Gastrocnemius medialis (tissue), 4 donors: ENCODE results near the gene RNU1-3. TPM values are rescaled to one million over a fixed set of nuclear protein-coding genes. Genes with fewer than 3 reads are reported as not detected.
"Not testable (repeated sequence)": the region's sequence is repeated elsewhere in the genome, so short reads cannot be mapped to it uniquely, and the experiment has no call there.

Source experiments
- ATAC-seq, 2 donors: fragments of 150-250 bp; one replicate each; pipeline ENCODE4 v1.9.1; 2016
- DNase-seq, 2 donors: peaks; one replicate each; pipeline ENCODE4 v3.0.0-alpha.2; 2019
- H3K27ac ChIP-seq, 4 donors: fragments of 200-600 bp; sonication (generic); 1 replicate in 1 of 4; 2 replicates in 3 of 4; pipeline ENCODE4 v1.5.1; 2016 to 2018; ENCODE audit warnings: mild to moderate bottlenecking in 2 of 4, moderate library complexity in 1 of 4
- H3K27me3 ChIP-seq, 3 donors: fragments of 200-600 bp; sonication (generic) in 2 of 3; 1 replicate in 1 of 3; 2 replicates in 2 of 3; pipeline versions ENCODE4 v1.5.1 to v1.6.0; 2016 to 2019; ENCODE audit warnings: mild to moderate bottlenecking in 1 of 3, moderate library complexity in 1 of 3
- H3K36me3 ChIP-seq, 2 donors: fragments of 200-600 bp; sonication (generic) in 1 of 2; one replicate each; pipeline ENCODE4 v1.5.1; 2017 to 2018
- H3K4me1 ChIP-seq, 2 donors: fragments of 200-600 bp; sonication (generic) in 1 of 2; one replicate each; pipeline ENCODE4 v1.5.1; 2016 to 2017; ENCODE audit warnings: mild to moderate bottlenecking in 2 of 2
- H3K4me3 ChIP-seq, 4 donors: fragments of 200-600 bp; sonication (generic) in 3 of 4; 1 replicate in 1 of 4; 2 replicates in 3 of 4; pipeline ENCODE4 v1.5.1; 2016 to 2019; ENCODE audit warnings: mild to moderate bottlenecking in 2 of 4
- H3K9me3 ChIP-seq, 3 donors: fragments of 200-600 bp; sonication (generic) in 2 of 3; 1 replicate in 1 of 3; 2 replicates in 2 of 3; pipeline ENCODE4 v1.5.1; 2016 to 2019
- in situ Hi-C, 4 donors: fragments of 200-750 bp; cut with MboI; loops; one replicate each; pipeline versions ENCODE4 v1.15.0 to v1.8.0; 2017; ENCODE audit warnings: low sequenced_read_pairs in 4 of 4
- intact Hi-C: fragments of 100-400 bp; cut with DNase I; formaldehyde crosslinking; loops from one replicate; pipeline ENCODE4 v1.15.1; 2023; ENCODE audit warnings: low total_unique reads
- total RNA-seq, 4 donors: library from RNA; depleted of rRNA; stranded (reverse); fragments of >200 nt; gene quantifications; one replicate each; pipeline versions ENCODE4 v1.1.0 to v1.2.3, GENCODE V29; 2016
- TF ChIP-seq, protein P1 (sequence below), 5 experiments: fragments of 450-650 bp in 3 of 5; fragments of 200-600 bp in 2 of 5; sonication (generic) in 2 of 5; IDR thresholded peaks in 4 of 5; conservative IDR thresholded peaks in 1 of 5; 1 replicate in 4 of 5; 2 replicates in 1 of 5; pipeline ENCODE4 v1.5.1; 2016 to 2019; ENCODE audit warnings: antibody characterized with exemption in 5 of 5, mild to moderate bottlenecking in 3 of 5, moderate library complexity in 3 of 5

RNU1-3 gene
- under 1 TPM in 1 of 4 donors, not detected in 3; under 0.01 TPM for total RNA-seq

DNA sequence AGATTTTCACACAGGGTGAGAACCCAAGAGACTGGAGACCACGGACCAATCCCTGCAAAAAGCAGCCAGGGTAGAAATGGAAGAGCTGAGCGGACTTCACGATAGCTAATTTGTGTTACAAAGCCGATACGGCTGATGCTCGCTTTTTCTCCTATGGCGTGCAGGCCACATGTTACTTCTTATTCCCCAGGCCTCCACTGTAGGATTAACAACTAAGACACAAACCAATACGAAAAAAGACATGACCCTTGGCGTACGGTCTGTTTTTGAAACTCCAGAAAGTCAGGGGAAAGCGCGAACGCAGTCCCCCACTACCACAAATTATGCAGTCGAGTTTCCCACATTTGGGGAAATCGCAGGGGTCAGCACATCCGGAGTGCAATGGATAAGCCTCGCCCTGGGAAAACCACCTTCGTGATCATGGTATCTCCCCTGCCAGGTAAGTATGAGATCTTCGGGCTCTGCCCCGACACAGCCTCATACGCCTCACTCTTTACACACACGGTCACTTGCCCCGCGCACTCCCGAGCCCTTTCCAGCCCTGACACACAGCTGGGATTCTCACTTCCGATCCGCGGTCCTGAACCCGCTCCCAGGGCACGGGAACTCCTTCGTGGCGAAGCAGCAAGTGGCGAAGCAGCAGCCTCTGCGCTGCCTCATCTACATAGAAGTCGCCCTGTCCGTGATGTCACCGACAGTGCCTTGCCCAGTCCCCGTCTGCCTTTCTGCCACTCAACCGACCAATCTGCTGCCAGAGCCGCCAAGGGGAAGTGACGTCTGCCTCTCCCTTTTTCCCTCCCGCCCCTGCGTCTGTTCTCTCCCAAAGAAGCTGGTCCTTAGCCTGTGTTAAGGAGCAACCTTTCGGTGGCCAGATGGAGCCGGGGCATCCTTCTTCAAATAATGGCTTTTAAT is at the start of gene RNU1-3:
Gene RNU1-3 (minus strand): TSS at position 447 of the 912 bp plus-strand sequence.
- in situ Hi-C loops, H3K27me3 ChIP-seq, H3K9me3 ChIP-seq, H3K4me1 ChIP-seq, H3K36me3 ChIP-seq, H3K4me3 ChIP-seq, intact Hi-C loops, H3K27ac ChIP-seq, DNase-seq: not testable (repeated sequence)
- ATAC-seq, result peak; percentile 95 to 99

DNA sequence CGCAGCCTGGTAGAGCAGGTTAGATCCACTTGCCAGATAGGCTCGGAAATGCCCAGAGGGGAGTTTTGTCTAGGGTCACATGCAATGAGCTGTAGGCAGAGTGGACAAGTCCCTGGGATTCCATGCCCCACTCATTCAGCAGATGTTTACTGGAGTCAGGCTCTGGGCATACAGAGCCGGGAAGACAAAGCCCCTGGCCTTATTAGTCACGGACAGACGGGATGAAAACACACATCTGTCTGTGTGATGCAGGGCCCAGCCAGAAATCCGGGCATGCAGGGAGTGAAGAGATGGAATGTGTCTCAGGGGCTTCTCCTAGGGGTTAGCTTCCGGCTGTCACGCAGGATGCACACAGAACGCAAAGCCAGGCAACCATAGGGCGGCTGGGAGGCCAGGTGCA is 46.7 kb upstream of the RNU1-3 start:
- DNase-seq, H3K4me3 ChIP-seq, H3K9me3 ChIP-seq, H3K27ac ChIP-seq, H3K36me3 ChIP-seq, in situ Hi-C loops, ATAC-seq, intact Hi-C loops, H3K4me1 ChIP-seq: not testable (repeated sequence)
- H3K27me3 ChIP-seq, result peaks cover 0 to 18% (median 3%) of the 10 kb centered on the region in 3 donors

DNA sequence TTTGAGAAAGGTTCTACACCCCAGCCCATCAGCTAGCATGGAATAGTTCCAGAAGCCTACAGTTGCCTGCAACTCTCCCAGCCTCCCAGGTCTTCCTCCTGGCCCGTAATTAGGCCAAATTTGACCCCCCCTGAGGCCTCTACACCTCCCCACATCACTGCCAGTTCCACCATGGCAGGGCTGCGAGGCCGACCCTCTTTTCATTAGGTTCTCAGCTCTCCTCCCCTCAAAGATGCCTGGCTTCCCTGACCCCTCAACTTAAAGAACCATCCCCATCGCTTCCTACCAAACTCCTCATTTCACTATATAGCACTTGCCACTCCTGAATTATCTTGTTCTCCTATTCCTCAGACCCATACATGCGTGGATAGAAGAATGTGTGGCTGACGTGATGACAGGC is 46.2 kb upstream of the RNU1-3 start:
- in situ Hi-C loops, H3K9me3 ChIP-seq, ATAC-seq, H3K36me3 ChIP-seq, H3K4me3 ChIP-seq, DNase-seq, intact Hi-C loops, H3K4me1 ChIP-seq, H3K27ac ChIP-seq: not testable (repeated sequence)
- peaks cover under 1 to 15% (median 1%) of the 10 kb centered on the region in 3 donors for H3K27me3 ChIP-seq

DNA sequence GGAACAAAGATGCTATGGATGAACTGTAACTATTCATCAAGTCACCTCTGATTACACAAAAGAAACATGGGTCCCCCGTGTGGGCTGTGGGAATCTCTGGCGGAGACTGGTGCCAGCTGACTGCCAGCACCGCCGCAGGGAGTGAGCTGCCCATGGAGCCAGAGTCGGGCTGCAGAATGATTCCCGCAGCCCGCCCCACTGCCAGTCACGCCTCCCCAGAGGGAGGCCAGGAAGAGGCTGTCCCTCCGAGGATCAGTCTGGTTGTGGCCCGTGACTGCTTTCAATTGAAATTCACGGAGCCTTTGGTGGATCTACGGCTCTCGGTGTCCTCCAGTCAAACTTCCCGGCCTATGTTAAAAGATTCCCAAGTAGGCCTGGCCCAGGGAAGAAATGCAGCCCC is 45.8 kb upstream of the RNU1-3 start:
- H3K36me3 ChIP-seq, in situ Hi-C loops, DNase-seq, ATAC-seq, H3K9me3 ChIP-seq, H3K4me3 ChIP-seq, H3K27ac ChIP-seq, intact Hi-C loops, H3K4me1 ChIP-seq: not testable (repeated sequence)
- H3K27me3 ChIP-seq, result peaks cover 4 to 18% (median 4%) of the 10 kb centered on the region in 3 donors

DNA sequence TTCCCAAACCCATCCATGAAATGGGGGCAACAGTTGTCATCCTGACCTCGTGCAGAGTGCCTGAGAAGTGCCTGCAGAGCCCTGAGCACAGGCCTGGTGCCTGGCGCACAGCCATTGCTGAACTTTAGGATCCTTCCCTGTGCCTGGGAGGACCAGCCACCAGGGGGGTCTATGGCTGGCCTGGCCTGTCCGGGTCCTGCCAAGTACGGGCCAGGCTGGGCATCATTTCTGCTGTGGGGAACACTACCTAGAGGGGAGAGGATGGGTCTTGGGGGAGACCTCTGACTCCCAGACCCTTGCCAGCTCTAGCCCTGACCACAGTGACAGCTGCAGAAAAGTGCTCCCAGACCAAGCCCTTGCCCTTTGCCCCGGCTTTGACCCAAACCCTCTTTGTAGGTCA is 45.4 kb upstream of the RNU1-3 start:
- H3K9me3 ChIP-seq, H3K36me3 ChIP-seq, in situ Hi-C loops, H3K4me1 ChIP-seq, ATAC-seq, intact Hi-C loops, DNase-seq, H3K4me3 ChIP-seq, H3K27ac ChIP-seq: not testable (repeated sequence)
- H3K27me3 ChIP-seq, result peaks cover 4 to 15% (median 4%) of the 10 kb centered on the region in 3 donors

DNA sequence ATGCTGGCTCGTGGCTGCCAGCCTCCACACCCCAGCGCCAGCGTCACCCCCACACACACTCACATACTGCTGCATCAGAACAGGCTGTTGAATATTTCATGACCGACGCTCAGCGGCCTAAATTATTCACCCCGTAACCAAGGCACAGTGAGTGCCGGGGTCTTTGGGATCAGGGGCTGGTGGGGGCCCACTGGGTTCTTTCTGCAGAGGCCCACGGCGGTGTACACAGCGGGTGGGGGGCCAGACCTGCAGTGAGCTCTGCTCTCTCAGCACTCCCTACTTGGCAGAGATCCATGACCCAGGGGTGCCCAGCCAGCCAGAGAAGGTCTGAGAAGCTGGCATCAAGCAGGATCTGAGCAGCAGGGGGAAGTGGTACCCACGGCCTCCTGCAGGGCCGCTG is 43.9 kb upstream of the RNU1-3 start:
- H3K27me3 ChIP-seq, DNase-seq, in situ Hi-C loops, H3K27ac ChIP-seq, H3K4me1 ChIP-seq, H3K36me3 ChIP-seq, H3K9me3 ChIP-seq, intact Hi-C loops, ATAC-seq, H3K4me3 ChIP-seq: not testable (repeated sequence)

DNA sequence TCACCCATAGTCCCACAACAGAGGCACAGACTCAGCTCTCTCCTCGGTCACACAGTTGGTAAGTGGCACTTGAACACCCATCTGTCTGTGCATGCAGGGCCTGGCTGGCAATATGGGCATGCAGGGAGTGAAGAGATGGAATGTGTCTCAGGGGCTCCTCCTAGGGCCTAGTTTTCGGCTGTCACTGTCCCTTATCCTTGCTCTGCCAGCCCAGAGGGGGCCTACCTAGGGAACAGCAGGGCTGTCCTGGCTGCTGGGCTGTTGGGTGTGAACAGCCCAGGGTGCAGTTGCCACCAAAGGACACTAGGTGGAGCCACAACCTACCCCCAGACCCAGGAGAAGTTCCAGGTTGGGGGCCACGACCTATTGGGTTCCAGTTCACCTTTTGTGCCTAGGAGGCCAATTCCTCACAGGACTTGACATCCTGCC is 42.9 kb upstream of the RNU1-3 start:
- DNase-seq, in situ Hi-C loops, intact Hi-C loops: not testable (repeated sequence)

DNA sequence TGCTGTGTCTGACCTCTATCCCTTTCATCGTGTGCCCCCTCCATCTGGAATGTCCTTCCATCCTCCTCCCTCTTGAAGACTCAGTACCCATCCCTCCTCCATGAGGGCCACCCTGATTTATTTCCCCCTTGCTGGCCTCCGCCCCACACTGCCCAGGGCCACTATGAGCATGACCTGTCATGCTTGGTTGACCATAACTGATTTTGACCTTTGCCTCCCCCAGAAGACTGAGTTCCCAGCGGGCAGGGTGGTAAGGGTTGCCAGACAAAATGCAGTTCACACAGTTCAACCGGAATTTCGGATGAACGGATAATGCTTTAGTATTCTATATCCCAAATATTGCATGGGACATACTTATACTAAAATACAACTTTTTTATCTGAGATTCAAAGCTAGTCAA is 42.0 kb upstream of the RNU1-3 start:
- H3K9me3 ChIP-seq, ATAC-seq, H3K27me3 ChIP-seq, H3K4me3 ChIP-seq, H3K4me1 ChIP-seq, intact Hi-C loops, H3K36me3 ChIP-seq, H3K27ac ChIP-seq, in situ Hi-C loops, DNase-seq: not testable (repeated sequence)

More for the DNA sequence above, 42.9 kb upstream of the RNU1-3 start:
- H3K4me3 ChIP-seq, H3K4me1 ChIP-seq, H3K36me3 ChIP-seq, H3K27ac ChIP-seq, H3K9me3 ChIP-seq, H3K27me3 ChIP-seq: not testable (repeated sequence)
- peak; percentile 53 to 82 for ATAC-seq
- TF ChIP-seq, protein P1, sequence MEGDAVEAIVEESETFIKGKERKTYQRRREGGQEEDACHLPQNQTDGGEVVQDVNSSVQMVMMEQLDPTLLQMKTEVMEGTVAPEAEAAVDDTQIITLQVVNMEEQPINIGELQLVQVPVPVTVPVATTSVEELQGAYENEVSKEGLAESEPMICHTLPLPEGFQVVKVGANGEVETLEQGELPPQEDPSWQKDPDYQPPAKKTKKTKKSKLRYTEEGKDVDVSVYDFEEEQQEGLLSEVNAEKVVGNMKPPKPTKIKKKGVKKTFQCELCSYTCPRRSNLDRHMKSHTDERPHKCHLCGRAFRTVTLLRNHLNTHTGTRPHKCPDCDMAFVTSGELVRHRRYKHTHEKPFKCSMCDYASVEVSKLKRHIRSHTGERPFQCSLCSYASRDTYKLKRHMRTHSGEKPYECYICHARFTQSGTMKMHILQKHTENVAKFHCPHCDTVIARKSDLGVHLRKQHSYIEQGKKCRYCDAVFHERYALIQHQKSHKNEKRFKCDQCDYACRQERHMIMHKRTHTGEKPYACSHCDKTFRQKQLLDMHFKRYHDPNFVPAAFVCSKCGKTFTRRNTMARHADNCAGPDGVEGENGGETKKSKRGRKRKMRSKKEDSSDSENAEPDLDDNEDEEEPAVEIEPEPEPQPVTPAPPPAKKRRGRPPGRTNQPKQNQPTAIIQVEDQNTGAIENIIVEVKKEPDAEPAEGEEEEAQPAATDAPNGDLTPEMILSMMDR (IDR thresholded peaks at IDR 0.05 in 4 of 5, conservative IDR thresholded peaks at IDR 0.05 in 1 of 5), result peak in 3 of 5 experiments; percentile 3 to 60 (median 38)

DNA sequence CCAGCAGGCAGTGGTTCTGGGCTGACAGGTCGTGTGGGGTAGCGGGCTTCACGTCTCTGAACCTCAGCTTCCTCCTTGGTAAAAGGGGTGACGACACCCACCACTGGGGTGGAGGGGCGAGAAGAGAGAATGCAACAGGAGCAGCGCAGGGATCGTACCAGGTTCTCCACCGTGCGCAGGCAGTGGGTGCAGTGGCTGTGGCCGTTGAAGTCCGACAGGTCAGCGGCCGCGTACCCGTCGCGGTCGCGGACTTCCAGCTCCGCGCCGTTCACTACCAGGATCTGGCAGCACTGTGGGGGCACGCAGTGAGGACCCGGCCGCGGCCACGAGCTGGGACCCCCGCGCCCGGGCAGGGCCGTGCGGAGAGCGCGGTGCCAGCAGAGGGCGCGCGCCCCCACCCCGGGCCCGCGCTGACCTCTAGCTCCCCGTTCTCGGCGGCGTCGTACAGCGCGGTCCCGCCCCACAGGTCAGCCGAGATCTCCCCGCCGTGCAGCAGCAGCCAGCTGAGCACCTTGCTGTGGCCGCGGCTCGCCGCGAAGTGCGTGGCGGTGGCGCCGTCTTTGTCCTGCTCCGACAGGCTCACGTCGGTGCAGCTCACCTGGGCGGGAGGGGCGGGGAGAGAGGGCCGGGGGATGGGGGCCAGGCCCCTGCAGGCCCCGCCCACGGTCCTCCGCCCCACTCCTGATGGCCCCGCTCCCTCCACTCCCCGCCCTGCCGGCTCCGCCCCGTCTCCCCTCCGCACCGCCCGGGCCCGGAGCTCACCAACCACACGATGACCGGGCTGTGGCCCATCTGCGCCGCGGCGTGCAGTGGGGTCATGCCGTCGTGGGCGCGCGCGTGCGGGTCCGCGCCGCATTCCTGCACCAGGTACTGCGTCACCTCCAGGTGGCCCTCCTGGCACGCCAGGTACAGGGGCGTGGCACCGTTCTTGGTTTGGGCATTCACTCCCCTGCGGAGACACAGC is 40.7 kb upstream of the RNU1-3 start:
- intact Hi-C loops, ATAC-seq: not testable (repeated sequence)

DNA sequence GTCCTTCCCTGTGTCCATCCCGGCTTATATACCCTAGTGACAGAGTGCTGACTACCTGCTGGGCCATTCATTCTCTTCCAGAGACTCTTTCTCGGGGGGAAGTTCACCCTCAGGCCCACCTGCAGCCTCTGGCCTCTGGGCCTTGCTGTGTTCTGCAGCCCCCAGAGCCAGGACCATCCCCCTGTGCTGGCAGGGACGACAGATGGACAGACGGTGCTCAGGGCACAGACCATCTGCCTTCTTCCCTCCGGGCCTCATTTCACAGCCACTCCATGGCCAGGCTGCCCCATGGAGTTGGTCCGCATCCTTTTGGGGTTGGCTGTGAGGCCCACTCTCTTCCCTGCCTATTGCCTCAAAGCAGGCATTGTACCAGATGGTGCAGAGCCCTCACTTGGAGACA is 39.6 kb upstream of the RNU1-3 start:
- DNase-seq, H3K36me3 ChIP-seq, in situ Hi-C loops, intact Hi-C loops, H3K9me3 ChIP-seq, ATAC-seq, H3K4me3 ChIP-seq, H3K27ac ChIP-seq, H3K4me1 ChIP-seq, H3K27me3 ChIP-seq: not testable (repeated sequence)

More for the DNA sequence above, 40.7 kb upstream of the RNU1-3 start:
- H3K9me3 ChIP-seq, H3K27me3 ChIP-seq, H3K27ac ChIP-seq, DNase-seq, H3K36me3 ChIP-seq, H3K4me1 ChIP-seq, in situ Hi-C loops: not testable (repeated sequence)
- peak overlapping the region in 1 of 4 donors; percentile 46 for H3K4me3 ChIP-seq
